ENCODE results near the gene KDM8. TPM values are rescaled to one million over a fixed set of nuclear protein-coding genes. Genes with fewer than 3 reads are reported as not detected.

KDM8 gene
- total RNA-seq, 1 experiment from 2014 or later: 15.5 TPM

GRCh38 chr16:27258241-27258734 lies 55.0 kb downstream of the KDM8 start:
- Mint-ChIP-seq H3K4me1 (peaks cover 21% of the 10 kb centered on the region in 2 experiments), H3K36me3 (ENCODE audit: insufficient read depth in 1 of 3, low read depth in 3 of 3) (peaks cover 0 to 2% (median 0%) of the 10 kb centered on the region in 3 experiments; a peak in 3 of 7 replicates), H3K27me3 (ENCODE audit: low read depth) (no peaks in the 10 kb centered on the region), H3K27ac (no peak overlapping the region; a peak in 1 of 7 replicates), H3K4me3 (no peak overlapping the region), H3K9me3 (no peaks in the 10 kb centered on the region)
- Histone ChIP-seq H3K27me3 (ENCODE audit: insufficient read depth, low read length) (no peaks in the 10 kb centered on the region), H3K79me2 (ENCODE audit: insufficient read depth, low read length) (no peaks in the 10 kb centered on the region), H3T11ph (ENCODE audit: low read length) (no peak overlapping the region), H3K14ac (ENCODE audit: insufficient read depth, low read length) (no peak overlapping the region), H2BK15ac (ENCODE audit: low read depth, low read length) (no peak overlapping the region), H2AK5ac (ENCODE audit: insufficient read length, low read length) (no peak overlapping the region), H3K4ac (ENCODE audit: low read depth, low read length) (no peak overlapping the region), H4K91ac (ENCODE audit: insufficient read length, low read depth, low read length) (no peak overlapping the region), H3K23ac (ENCODE audit: insufficient read length, low read depth, low read length) (no peak overlapping the region), H3K18ac (ENCODE audit: insufficient read length, low read depth, low read length) (no peak overlapping the region), H2BK5ac (ENCODE audit: insufficient read length, low read length) (no peak overlapping the region), H3K4me2 (ENCODE audit: insufficient read depth, insufficient read length, low read length) (no peak overlapping the region), H3K79me1 (ENCODE audit: insufficient read depth, low read depth, low read length, poor library complexity, severe bottlenecking) (no peaks in the 10 kb centered on the region), H2BK12ac (ENCODE audit: insufficient read length, low read depth, low read length) (no peak overlapping the region), H3K4me1 (ENCODE audit: insufficient read depth, low read length) (peaks cover 3% of the 10 kb centered on the region; the same call in 1 of the 2 replicates), H2BK20ac (ENCODE audit: low read depth, low read length, poor library complexity, severe bottlenecking) (no peak overlapping the region), H4K5ac (ENCODE audit: insufficient read length, low read depth, low read length) (no peak overlapping the region), H4K20me1 (ENCODE audit: control insufficient read depth, insufficient read depth, insufficient read length) (no peaks in the 10 kb centered on the region), H4K8ac (replicated peaks; ENCODE audit: insufficient read length, low read depth, low read length) (no peak overlapping the region), H3K23me2 (ENCODE audit: insufficient read length, low read depth, low read length, poor library complexity, severe bottlenecking) (no peaks in the 10 kb centered on the region), H2BK120ac (ENCODE audit: low read depth, low read length, poor library complexity, severe bottlenecking) (no peak overlapping the region), H3K27ac (ENCODE audit: insufficient read length, low read depth, low read length) (no peak overlapping the region), H3K56ac (ENCODE audit: insufficient read length, low read depth, low read length) (no peak overlapping the region), H3K9ac (ENCODE audit: extremely low read depth, insufficient read length, low read length) (no peak overlapping the region), H3K9me3 (ENCODE audit: control insufficient read depth, low read depth, low read length) (no peaks in the 10 kb centered on the region), H2AFZ (ENCODE audit: low read length) (no peak overlapping the region)
- WGBS (ENCODE audit: extremely low coverage, insufficient read length, low lambda C conversion rate): no CpG with 5 or more reads among the region's 3 CpGs
- TF ChIP-seq, protein P1, sequence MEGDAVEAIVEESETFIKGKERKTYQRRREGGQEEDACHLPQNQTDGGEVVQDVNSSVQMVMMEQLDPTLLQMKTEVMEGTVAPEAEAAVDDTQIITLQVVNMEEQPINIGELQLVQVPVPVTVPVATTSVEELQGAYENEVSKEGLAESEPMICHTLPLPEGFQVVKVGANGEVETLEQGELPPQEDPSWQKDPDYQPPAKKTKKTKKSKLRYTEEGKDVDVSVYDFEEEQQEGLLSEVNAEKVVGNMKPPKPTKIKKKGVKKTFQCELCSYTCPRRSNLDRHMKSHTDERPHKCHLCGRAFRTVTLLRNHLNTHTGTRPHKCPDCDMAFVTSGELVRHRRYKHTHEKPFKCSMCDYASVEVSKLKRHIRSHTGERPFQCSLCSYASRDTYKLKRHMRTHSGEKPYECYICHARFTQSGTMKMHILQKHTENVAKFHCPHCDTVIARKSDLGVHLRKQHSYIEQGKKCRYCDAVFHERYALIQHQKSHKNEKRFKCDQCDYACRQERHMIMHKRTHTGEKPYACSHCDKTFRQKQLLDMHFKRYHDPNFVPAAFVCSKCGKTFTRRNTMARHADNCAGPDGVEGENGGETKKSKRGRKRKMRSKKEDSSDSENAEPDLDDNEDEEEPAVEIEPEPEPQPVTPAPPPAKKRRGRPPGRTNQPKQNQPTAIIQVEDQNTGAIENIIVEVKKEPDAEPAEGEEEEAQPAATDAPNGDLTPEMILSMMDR (conservative IDR thresholded peaks at IDR 0.05): no peak
- DNase-seq: no peak
